Colonic mucosa (tissue), 4 donors: ENCODE measurements around the gene ANK3. TPM values are rescaled to one million over a fixed set of nuclear protein-coding genes. Genes with fewer than 3 reads are reported as not detected.

Source experiments
- DNase-seq: peaks from one replicate; pipeline ENCODE4 v3.0.0-alpha.2; 2020
- H3K27ac ChIP-seq: fragments of 200-600 bp; one replicate; pipeline ENCODE4 v1.8.0; 2021
- H3K27me3 ChIP-seq: fragments of 200-600 bp; one replicate; pipeline ENCODE4 v1.8.0; 2021
- H3K36me3 ChIP-seq: fragments of 200-600 bp; one replicate; pipeline ENCODE4 v1.8.0; 2021
- H3K4me1 ChIP-seq: fragments of 200-600 bp; one replicate; pipeline ENCODE4 v1.8.0; 2021; ENCODE audit warnings: mild to moderate bottlenecking
- H3K4me3 ChIP-seq: fragments of 200-600 bp; one replicate; pipeline ENCODE4 v1.8.0; 2021
- H3K9ac ChIP-seq, 2 donors: one replicate each; pipeline ENCODE4 v1.7.0; 2013; ENCODE audit warnings: control low read depth in 2 of 2, low read depth in 2 of 2, low read length in 2 of 2
- H3K9me3 ChIP-seq: fragments of 200-600 bp; one replicate; pipeline ENCODE4 v1.8.0; 2021
- CTCF ChIP-seq: fragments of 200-600 bp; IDR thresholded peaks from one replicate; pipeline ENCODE4 v1.8.0; 2022; ENCODE audit warnings: antibody characterized with exemption, mild to moderate bottlenecking
- intact Hi-C: fragments of 100-400 bp; cut with DNase I; formaldehyde crosslinking; loops from one replicate; pipeline ENCODE4 v1.14.1; 2022
- total RNA-seq, 2 donors: library from RNA; stranded (reverse); fragmentation: NEBNext Ultra II Directional in 1 of 2; extraction: Animal tissue kit (Norgen Biotek cat#: 25700) in 1 of 2; gene quantifications; one replicate each; pipeline ENCODE4 v1.2.1, GENCODE V29; 2021
- donor health status: healthy.
- donor health status: DM: no; HTN: no; CAD: no.
- donor health status: DM: no; HTN: no; CAD: no.

Gene ANK3
- total RNA-seq, 2 donors from 2014 or later: 34.6 to 82.8 TPM

GRCh38 chr10:60282771-60283353, 106.8 kb downstream of the ANK3 start:
- no peak for TF ChIP-seq CTCF
- intact Hi-C loops: no loop called here

GRCh38 chr10:60281792-60282353, 107.8 kb downstream of the ANK3 start:
- no peaks in the 10 kb centered on the region for H3K36me3 ChIP-seq
- no peaks in the 10 kb centered on the region for H3K9me3 ChIP-seq
- TF ChIP-seq CTCF: no peak
- no peaks in the 10 kb centered on the region for H3K27me3 ChIP-seq
- H3K4me3 ChIP-seq: no peak overlapping the region
- no peak for DNase-seq
- no peak overlapping the region for H3K9ac ChIP-seq
- H3K27ac ChIP-seq: no peak overlapping the region
- H3K4me1 ChIP-seq: no peaks in the 10 kb centered on the region
- intact Hi-C loops: no loop called here

More at GRCh38 chr10:60282771-60283353, 106.8 kb downstream of the ANK3 start:
- DNase-seq: no peak
- Histone ChIP-seq H3K4me1 (no peaks in the 10 kb centered on the region), H3K9me3 (no peaks in the 10 kb centered on the region), H3K27me3 (no peaks in the 10 kb centered on the region), H3K9ac (no peak overlapping the region), H3K27ac (no peak overlapping the region), H3K36me3 (no peaks in the 10 kb centered on the region), H3K4me3 (no peak overlapping the region)

- TF ChIP-seq CTCF: no peak
- H3K9me3 ChIP-seq: no peaks in the 10 kb centered on the region
Observed at GRCh38 chr10:60281331-60281730, 108.3 kb downstream of the ANK3 start.

GRCh38 chr10:60280475-60280874, 109.2 kb downstream of the ANK3 start:
- no peak overlapping the region for H3K27ac ChIP-seq
- intact Hi-C loops: no loop called here
- H3K4me1 ChIP-seq: no peaks in the 10 kb centered on the region
- no peak overlapping the region for H3K4me3 ChIP-seq
- TF ChIP-seq CTCF: no peak
- H3K27me3 ChIP-seq: no peaks in the 10 kb centered on the region
- no peaks in the 10 kb centered on the region for H3K9me3 ChIP-seq
- no peaks in the 10 kb centered on the region for H3K36me3 ChIP-seq
- H3K9ac ChIP-seq: no peak overlapping the region
- DNase-seq: no peak

More at GRCh38 chr10:60281331-60281730, 108.3 kb downstream of the ANK3 start:
- H3K9ac ChIP-seq: no peak overlapping the region
- no peak for DNase-seq
- H3K27me3 ChIP-seq: no peaks in the 10 kb centered on the region
- no peak overlapping the region for H3K4me3 ChIP-seq
- no peaks in the 10 kb centered on the region for H3K36me3 ChIP-seq
- no peaks in the 10 kb centered on the region for H3K4me1 ChIP-seq
- intact Hi-C loops: no loop called here
- H3K27ac ChIP-seq: no peak overlapping the region

GRCh38 chr10:60277656-60278055, 112.0 kb downstream of the ANK3 start:
- no peak for DNase-seq

More at GRCh38 chr10:60277656-60278055, 112.0 kb downstream of the ANK3 start:
- Histone ChIP-seq H3K27me3 (no peaks in the 10 kb centered on the region), H3K4me3 (no peak overlapping the region), H3K36me3 (no peaks in the 10 kb centered on the region), H3K9me3 (no peaks in the 10 kb centered on the region), H3K4me1 (no peaks in the 10 kb centered on the region), H3K9ac (no peak overlapping the region), H3K27ac (no peak overlapping the region)
- TF ChIP-seq CTCF: no peak
- intact Hi-C loops: no loop called here
